ENCODE results near the gene ZNF335. TPM values are rescaled to one million over a fixed set of nuclear protein-coding genes. Genes with fewer than 3 reads are reported as not detected.
"Not testable (repeated sequence)": the region's sequence is repeated elsewhere in the genome, so short reads cannot be mapped to it uniquely, and the experiment has no call there.

Gene ZNF335
- total RNA-seq, 4 donors from 2014 or later = 34.3 to 60.1 (median 53.6) TPM

GRCh38 chr20:45935416-45936046 lies 36.5 kb downstream of the ZNF335 start:
- H3K27ac ChIP-seq = peak overlapping the region; percentile 84 to 100 (median 100)
- H3K36me3 ChIP-seq = peaks cover 0 to 36% (median 0%) of the 10 kb centered on the region in 3 donors
- no peak for TF ChIP-seq CTCF (IDR thresholded peaks at IDR 0.05)
- no peaks in the 10 kb centered on the region for H3K27me3 ChIP-seq
- peak overlapping the region; percentile 73 to 100 (median 88) for H3K4me3 ChIP-seq
- peaks cover 0 to 16% (median 9%) of the 10 kb centered on the region in 4 donors for H3K4me1 ChIP-seq
- DNase-seq = no peak
- H3K9me3 ChIP-seq = no peaks in the 10 kb centered on the region

- Histone ChIP-seq H3K4me3 (peak within 1 kb of the TSS; percentile 73 to 100 (median 88)), H3K27ac (peak within 1 kb of the TSS; percentile 95 to 100 (median 100)), H3K4me1 (peaks cover 0 to 16% (median 9%) of the 10 kb centered on the region in 4 donors), H3K36me3 (peaks cover 0 to 29% (median 0%) of the 10 kb centered on the region in 3 donors), H3K27me3 (no peaks in the 10 kb centered on the region), H3K9me3 (no peaks in the 10 kb centered on the region)
- TF ChIP-seq CTCF (IDR thresholded peaks at IDR 0.05) (peak in 2 of 6 experiments; percentile 1 to 17), POLR2A (IDR thresholded peaks at IDR 0.05) (peak; percentile 86 to 93)
- peak; percentile 98 to 99 (median 98) for DNase-seq
These were observed 37.2 kb downstream of the ZNF335 start, which contains the start of gene PCIF1 for GRCh38 chr20:45934586-45935415. TSS of gene PCIF1 (plus strand) at chr20:45934683. CDS start at chr20:45939000, 4,317 bp downstream.

GRCh38 chr20:45934046-45934585 lies 37.9 kb downstream of the ZNF335 start:
- Histone ChIP-seq H3K9me3 (no peaks in the 10 kb centered on the region), H3K4me1 (peaks cover 0 to 16% (median 9%) of the 10 kb centered on the region in 4 donors), H3K27ac (peak overlapping the region; percentile 95 to 100 (median 100)), H3K36me3 (peaks cover 0 to 22% (median 0%) of the 10 kb centered on the region in 3 donors), H3K4me3 (peak overlapping the region; percentile 73 to 100 (median 88)), H3K27me3 (no peaks in the 10 kb centered on the region)
- no peak for TF ChIP-seq CTCF (IDR thresholded peaks at IDR 0.05)
- TF ChIP-seq POLR2A (IDR thresholded peaks at IDR 0.05) = no peak
- DNase-seq = peak in 2 of 3 donors; percentile 62 to 79

- Histone ChIP-seq H3K36me3 (peaks cover 0 to 16% (median 0%) of the 10 kb centered on the region in 3 donors), H3K27me3 (no peaks in the 10 kb centered on the region), H3K4me3 (peak overlapping the region; percentile 73 to 100 (median 88)), H3K4me1 (peaks cover 0 to 16% (median 9%) of the 10 kb centered on the region in 4 donors), H3K27ac (peak overlapping the region; percentile 95 to 100 (median 100)), H3K9me3 (no peaks in the 10 kb centered on the region)
- TF ChIP-seq POLR2A (IDR thresholded peaks at IDR 0.05) = no peak
- peak in 4 of 6 experiments; percentile 1 to 40 (median 25) for TF ChIP-seq CTCF (IDR thresholded peaks at IDR 0.05)
- DNase-seq = peak; percentile 68 to 86 (median 73)
These were observed 38.5 kb downstream of the ZNF335 start for GRCh38 chr20:45933266-45934045.

GRCh38 chr20:45931680-45932079 lies 40.3 kb downstream of the ZNF335 start:
- not testable (repeated sequence) for DNase-seq, H3K36me3 ChIP-seq, H3K9me3 ChIP-seq, H3K4me3 ChIP-seq, H3K27ac ChIP-seq, H3K4me1 ChIP-seq, H3K27me3 ChIP-seq

All from Peyer's patch (tissue), 4 donors.